Breast epithelium (tissue), 4 donors: ENCODE measurements around the gene PPFIA1. TPM values are rescaled to one million over a fixed set of nuclear protein-coding genes. Genes with fewer than 3 reads are reported as not detected.

Experiments
- DNase-seq, 2 donors: peaks; one replicate each; pipeline ENCODE4 v3.0.0-alpha.2; 2019; ENCODE audit warnings: low spot score in 2 of 2
- H3K27ac ChIP-seq, 2 donors: fragments of 200-600 bp; sonication (generic) in 1 of 2; one replicate each; pipeline ENCODE4 v1.5.1; 2016 to 2019; ENCODE audit warnings: mild to moderate bottlenecking in 1 of 2
- H3K27me3 ChIP-seq, 2 donors: fragments of 200-600 bp; sonication (generic) in 1 of 2; one replicate each; pipeline versions ENCODE4 v1.5.1 to v1.6.0; 2017 to 2019; ENCODE audit warnings: control low read depth in 1 of 2, mild to moderate bottlenecking in 1 of 2
- H3K36me3 ChIP-seq: fragments of 200-600 bp; one replicate; pipeline ENCODE4 v1.5.1; 2019
- H3K4me1 ChIP-seq, 2 donors: fragments of 200-600 bp; sonication (generic); one replicate each; pipeline ENCODE4 v1.5.1; 2016 to 2019; ENCODE audit warnings: control low read depth in 1 of 2
- H3K4me3 ChIP-seq, 3 donors: fragments of 200-600 bp; sonication (generic); 1 replicate in 2 of 3; 2 replicates in 1 of 3; pipeline ENCODE4 v1.5.1; 2016 to 2019; ENCODE audit warnings: mild to moderate bottlenecking in 3 of 3, moderate library complexity in 2 of 3
- H3K9me3 ChIP-seq, 2 donors: fragments of 200-600 bp; sonication (generic) in 1 of 2; one replicate each; pipeline ENCODE4 v1.5.1; 2016 to 2019; ENCODE audit warnings: control low read depth in 1 of 2
- CTCF ChIP-seq, 3 donors: fragments of 450-650 bp; IDR thresholded peaks; one replicate each; pipeline ENCODE4 v1.5.1; 2016 to 2017; ENCODE audit warnings: antibody characterized with exemption in 3 of 3, mild to moderate bottlenecking in 3 of 3, moderate library complexity in 3 of 3
- POLR2A ChIP-seq: fragments of 450-650 bp; IDR thresholded peaks from one replicate; pipeline ENCODE4 v1.6.1; 2016; ENCODE audit warnings: antibody characterized with exemption, mild to moderate bottlenecking, moderate library complexity
- POLR2AphosphoS5 ChIP-seq, 3 donors: sonication (generic); formaldehyde crosslinking; IDR thresholded peaks; one replicate each; pipeline ENCODE4 v1.6.1; 2017; ENCODE audit warnings: antibody characterized with exemption in 3 of 3
- intact Hi-C: fragments of 100-400 bp; cut with DNase I; formaldehyde crosslinking; loops from one replicate; pipeline ENCODE4 v1.15.1; 2023; ENCODE audit warnings: low total_unique reads
- total RNA-seq, 3 donors: library from RNA; depleted of rRNA; stranded (reverse); fragments of >200 nt; gene quantifications; one replicate each; pipeline ENCODE4 v1.1.0, GENCODE V29; 2016

PPFIA1 gene
- total RNA-seq, 3 donors from 2014 or later: 52.2 to 80.8 (median 78.0) TPM

- intact Hi-C loops: no loop called here
These were observed 18.2 kb downstream of the PPFIA1 start for GRCh38 chr11:70288721-70289120.

GRCh38 chr11:70289582-70289981, 19.1 kb downstream of the PPFIA1 start:
- Histone ChIP-seq H3K4me1 (no peaks in the 10 kb centered on the region), H3K4me3 (no peak overlapping the region), H3K27me3 (no peaks in the 10 kb centered on the region), H3K27ac (no peak overlapping the region), H3K9me3 (no peaks in the 10 kb centered on the region), H3K36me3 (no peaks in the 10 kb centered on the region)
- TF ChIP-seq CTCF (IDR thresholded peaks at IDR 0.05): no peak
- no peak for TF ChIP-seq POLR2A
- TF ChIP-seq POLR2AphosphoS5 (IDR thresholded peaks at IDR 0.05): no peak
- no peak for DNase-seq
- intact Hi-C loops: no loop called here

More at GRCh38 chr11:70288721-70289120, 18.2 kb downstream of the PPFIA1 start:
- Histone ChIP-seq H3K4me1 (no peaks in the 10 kb centered on the region), H3K4me3 (no peak overlapping the region), H3K27ac (no peak overlapping the region), H3K27me3 (no peaks in the 10 kb centered on the region), H3K36me3 (no peaks in the 10 kb centered on the region), H3K9me3 (no peaks in the 10 kb centered on the region)
- DNase-seq: no peak
- TF ChIP-seq POLR2AphosphoS5 (IDR thresholded peaks at IDR 0.05) (no peak), CTCF (IDR thresholded peaks at IDR 0.05) (no peak), POLR2A (no peak)

- H3K4me1 ChIP-seq: no peaks in the 10 kb centered on the region
- no peak for TF ChIP-seq CTCF (IDR thresholded peaks at IDR 0.05)
- TF ChIP-seq POLR2A: no peak
- TF ChIP-seq POLR2AphosphoS5 (IDR thresholded peaks at IDR 0.05): no peak
- peak overlapping the region in 1 of 2 donors; percentile 7 for H3K27ac ChIP-seq
- H3K36me3 ChIP-seq: no peaks in the 10 kb centered on the region
- intact Hi-C loops: no loop called here
- H3K4me3 ChIP-seq: no peak overlapping the region
- DNase-seq: no peak
- no peaks in the 10 kb centered on the region for H3K27me3 ChIP-seq
- no peaks in the 10 kb centered on the region for H3K9me3 ChIP-seq
These were observed 20.0 kb downstream of the PPFIA1 start for GRCh38 chr11:70290361-70291065.

GRCh38 chr11:70292166-70292565, 21.7 kb downstream of the PPFIA1 start:
- intact Hi-C loops: no loop called here

More at GRCh38 chr11:70292166-70292565, 21.7 kb downstream of the PPFIA1 start:
- H3K36me3 ChIP-seq: no peaks in the 10 kb centered on the region
- DNase-seq: no peak
- H3K27me3 ChIP-seq: no peaks in the 10 kb centered on the region
- H3K27ac ChIP-seq: no peak overlapping the region
- no peaks in the 10 kb centered on the region for H3K4me1 ChIP-seq
- no peak for TF ChIP-seq POLR2AphosphoS5 (IDR thresholded peaks at IDR 0.05)
- TF ChIP-seq CTCF (IDR thresholded peaks at IDR 0.05): no peak
- TF ChIP-seq POLR2A: no peak
- no peaks in the 10 kb centered on the region for H3K9me3 ChIP-seq
- no peak overlapping the region for H3K4me3 ChIP-seq
